VCaP (cell line): ENCODE data around the gene IL37.
"Not testable (repeated sequence)": the region's sequence is repeated elsewhere in the genome, so short reads cannot be mapped to it uniquely, and the experiment has no call there.

Experiments used
- H3K27ac ChIP-seq: fragments of 450-650 bp; 2 replicates; pipeline ENCODE4 v1.5.1; 2017
- TF ChIP-seq, protein P1 (sequence below): fragments of 450-650 bp; conservative IDR thresholded peaks from 2 replicates; pipeline ENCODE4 v1.5.1; 2017; ENCODE audit warnings: mild to moderate bottlenecking, moderate library complexity

The IL37 gene

DNA sequence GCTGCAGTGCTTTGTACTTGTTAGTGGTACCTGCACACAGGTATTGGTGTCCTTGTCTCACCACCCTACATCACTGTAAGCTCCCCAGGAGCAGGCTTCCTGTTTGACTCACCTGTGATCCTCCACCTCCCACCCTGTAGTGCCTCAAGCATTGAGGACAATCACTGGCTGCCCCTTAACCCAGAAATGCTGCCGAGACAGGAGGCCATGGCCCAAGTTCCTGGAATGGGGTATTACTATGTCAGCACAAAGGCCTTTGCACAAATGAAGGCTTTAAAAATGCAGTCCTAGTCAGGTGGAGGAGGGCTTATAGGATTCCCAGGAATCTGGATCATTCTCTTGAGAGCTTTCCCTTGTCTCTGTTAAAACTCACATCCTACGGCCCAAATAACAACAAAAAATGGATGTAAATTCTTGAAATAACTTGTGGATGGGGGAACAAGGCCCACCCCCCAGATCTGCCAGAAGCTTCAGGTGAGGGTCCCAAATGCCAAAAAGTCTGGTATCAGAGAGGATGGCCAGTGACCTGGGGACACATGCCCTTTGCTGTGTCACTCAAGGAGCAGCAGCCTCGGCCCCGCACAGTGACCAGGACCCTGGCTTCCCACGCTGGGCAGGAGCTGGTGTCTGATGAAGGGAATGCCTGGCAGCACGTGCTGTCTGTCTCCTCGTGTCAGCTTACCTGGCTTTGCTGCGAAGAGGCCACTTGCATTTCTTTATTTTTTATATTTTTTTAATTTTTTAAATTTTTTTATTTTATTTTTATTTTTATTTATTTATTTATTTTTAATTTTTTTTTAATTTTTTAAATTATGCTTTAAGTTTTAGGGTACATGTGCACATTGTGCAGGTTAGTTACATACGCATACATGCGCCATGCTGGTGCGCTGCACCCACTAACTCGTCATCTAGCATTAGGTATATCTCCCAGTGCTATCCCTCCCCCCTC is 3.7 kb upstream of the IL37 start:
- TF ChIP-seq, protein P1, sequence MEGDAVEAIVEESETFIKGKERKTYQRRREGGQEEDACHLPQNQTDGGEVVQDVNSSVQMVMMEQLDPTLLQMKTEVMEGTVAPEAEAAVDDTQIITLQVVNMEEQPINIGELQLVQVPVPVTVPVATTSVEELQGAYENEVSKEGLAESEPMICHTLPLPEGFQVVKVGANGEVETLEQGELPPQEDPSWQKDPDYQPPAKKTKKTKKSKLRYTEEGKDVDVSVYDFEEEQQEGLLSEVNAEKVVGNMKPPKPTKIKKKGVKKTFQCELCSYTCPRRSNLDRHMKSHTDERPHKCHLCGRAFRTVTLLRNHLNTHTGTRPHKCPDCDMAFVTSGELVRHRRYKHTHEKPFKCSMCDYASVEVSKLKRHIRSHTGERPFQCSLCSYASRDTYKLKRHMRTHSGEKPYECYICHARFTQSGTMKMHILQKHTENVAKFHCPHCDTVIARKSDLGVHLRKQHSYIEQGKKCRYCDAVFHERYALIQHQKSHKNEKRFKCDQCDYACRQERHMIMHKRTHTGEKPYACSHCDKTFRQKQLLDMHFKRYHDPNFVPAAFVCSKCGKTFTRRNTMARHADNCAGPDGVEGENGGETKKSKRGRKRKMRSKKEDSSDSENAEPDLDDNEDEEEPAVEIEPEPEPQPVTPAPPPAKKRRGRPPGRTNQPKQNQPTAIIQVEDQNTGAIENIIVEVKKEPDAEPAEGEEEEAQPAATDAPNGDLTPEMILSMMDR: no peak
- no peak overlapping the region for H3K27ac ChIP-seq

DNA sequence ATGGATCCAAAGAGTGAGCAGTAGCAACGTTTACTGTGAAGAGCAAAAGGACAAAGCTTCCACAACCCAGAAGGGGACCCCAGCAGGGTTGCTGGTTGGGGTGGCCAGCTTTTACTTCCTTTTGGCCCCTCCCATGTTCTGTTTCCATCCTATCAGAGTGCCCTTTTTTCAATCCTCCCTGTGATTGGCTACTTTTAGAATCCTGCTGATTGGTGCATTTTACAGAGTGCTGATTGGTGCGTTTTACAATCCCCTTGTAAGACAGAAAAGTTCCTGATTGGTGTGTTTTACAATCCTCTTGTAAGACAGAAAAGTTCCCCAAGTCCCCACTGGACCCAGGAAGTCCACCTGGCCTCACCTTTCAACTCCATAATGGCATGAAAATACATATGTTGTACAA is 2.4 kb upstream of the IL37 start:
- not testable (repeated sequence) for H3K27ac ChIP-seq

DNA sequence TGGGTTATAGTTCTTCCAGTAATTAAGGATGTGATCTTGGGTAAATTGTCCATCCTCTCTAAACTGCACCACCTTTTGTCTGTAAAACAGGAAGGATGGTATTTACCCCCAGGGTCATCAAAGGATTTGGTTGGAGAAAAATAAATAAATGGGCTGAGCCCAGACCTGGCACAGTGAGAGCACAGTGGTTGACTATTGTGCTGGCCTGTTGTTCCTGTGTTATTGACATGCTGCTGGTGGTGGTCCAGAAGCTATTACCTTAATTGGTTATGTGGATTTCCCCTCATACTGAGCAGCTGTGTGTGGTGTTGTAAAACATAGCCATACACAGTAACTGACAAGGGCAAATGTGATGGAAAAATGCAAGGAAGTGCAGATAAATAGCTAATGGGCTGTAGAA is 746 bp upstream of the IL37 start:
- TF ChIP-seq, protein P1: no peak
- H3K27ac ChIP-seq: no peak overlapping the region

DNA sequence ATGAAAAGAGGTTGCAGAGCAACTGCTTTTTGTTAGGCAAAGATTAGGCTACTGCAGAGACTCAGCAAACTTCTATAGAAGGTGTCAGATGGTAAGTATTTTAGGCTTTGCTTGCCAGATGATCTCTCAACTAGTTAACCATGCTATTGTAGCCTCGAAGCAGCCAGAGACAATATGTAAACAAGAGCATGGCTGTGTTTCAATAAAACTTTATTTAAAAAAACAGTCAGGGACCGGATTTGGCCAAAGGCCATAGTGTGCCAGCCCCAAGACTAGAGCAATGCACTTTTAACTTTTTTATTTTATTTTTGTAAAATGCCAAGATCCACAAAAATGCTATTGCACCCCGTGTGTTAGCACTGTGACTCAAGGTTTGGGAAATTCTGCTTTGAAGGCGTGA is 1.4 kb downstream of the IL37 start:
- TF ChIP-seq, protein P1: no peak
- no peak overlapping the region for H3K27ac ChIP-seq

DNA sequence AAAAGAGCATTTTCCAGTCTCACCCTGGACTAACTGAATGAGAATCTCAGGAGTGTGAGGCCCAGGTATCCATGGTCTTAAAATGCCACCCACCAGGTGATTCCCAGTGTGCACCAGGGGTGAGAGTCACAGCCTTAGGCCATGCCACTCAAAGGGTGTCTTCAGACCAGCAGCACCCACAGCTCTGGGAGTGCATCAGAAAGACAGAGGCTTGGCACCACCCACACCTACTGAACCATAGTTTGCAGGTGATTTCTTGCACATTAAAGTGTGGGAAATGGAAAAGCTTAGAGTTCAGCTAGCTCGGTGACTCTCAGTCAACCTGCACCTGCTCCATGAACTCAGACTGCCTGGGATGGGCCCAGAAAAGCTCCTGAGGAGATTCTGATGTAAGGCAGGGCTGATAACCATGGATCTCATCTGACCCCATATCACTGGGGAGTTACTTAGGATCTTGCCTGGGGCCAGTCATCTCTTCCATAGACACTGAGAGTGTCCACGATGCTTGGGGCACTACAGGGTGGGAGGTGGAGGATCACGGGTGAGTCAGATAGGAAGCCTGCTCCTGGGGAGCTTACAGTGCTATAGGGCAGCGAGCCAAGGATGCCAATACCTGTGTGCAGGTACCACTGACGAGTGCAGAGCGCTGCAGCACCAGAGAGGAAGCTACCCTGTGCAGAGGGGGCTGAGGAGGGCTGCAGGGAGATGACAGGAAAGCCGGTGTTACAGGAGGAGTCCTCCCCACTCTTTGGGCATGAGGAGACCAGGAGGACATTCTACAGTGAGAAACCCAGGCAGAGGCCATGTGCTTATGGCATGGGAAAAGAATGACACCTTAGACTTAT is 4.6 kb downstream of the IL37 start:
- TF ChIP-seq, protein P1: no peak
- no peak overlapping the region for H3K27ac ChIP-seq

DNA sequence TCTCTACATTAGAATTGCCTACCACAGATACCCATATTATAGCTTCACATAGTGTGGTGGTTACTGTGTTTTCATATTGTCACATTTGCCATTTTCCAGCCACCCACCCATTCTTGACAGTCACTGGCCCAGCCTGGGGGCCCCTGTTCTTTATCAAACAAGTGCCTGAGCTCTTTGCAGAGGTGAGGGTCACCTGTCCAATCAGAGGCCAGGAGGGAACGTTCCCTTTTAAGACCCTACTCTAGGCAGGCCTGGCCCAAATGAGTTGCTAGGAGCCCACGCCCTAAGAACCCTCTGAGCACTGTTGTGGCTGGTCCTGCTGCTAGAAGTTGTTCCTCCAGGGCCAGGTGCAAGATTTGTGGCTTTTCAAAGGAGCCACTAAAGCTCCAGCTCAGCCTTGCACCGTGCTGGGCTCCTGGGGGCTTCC is 5.2 kb downstream of the IL37 start:
- H3K27ac ChIP-seq: no peak overlapping the region
- TF ChIP-seq, protein P1: no peak

DNA sequence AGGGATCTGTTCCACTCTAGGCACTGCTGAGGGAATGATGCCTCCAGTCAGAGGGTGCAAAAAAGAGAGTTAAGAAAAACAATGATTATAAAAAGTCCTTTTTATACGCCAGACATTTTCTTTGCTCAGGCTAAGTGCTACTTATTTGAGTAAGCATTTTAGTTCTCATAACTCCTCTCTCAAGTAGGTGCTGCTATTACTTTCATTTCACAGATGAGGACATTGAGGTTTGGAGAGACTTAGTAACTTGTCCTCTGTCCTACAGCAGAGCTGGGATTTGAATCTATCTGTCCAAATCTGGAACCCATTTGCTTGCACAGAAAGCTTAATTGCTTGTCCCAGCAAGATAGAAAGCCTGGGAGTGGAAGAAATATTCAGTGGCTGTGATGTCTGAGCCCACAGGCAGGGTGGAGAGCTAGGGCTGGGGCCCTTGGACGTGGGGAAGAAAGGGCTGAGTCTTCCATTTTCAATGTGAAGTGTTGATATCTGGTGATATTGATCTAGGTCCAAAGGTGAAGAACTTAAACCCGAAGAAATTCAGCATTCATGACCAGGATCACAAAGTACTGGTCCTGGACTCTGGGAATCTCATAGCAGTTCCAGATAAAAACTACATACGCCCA is 5.8 kb downstream of the IL37 start:
- H3K27ac ChIP-seq: no peak overlapping the region
- TF ChIP-seq, protein P1: no peak
